Astrocyte (in vitro differentiated cells and primary cell): ENCODE data around the gene WDR37. TPM values are rescaled to one million over a fixed set of nuclear protein-coding genes. Genes with fewer than 3 reads are reported as not detected.

Experiments
- DNase-seq: peaks from one replicate; pipeline ENCODE4 v3.0.0-alpha.2; 2010; ENCODE audit warnings: low read depth
- FAIRE-seq: peaks from 2 replicates; lab custom pipeline; 2011; peaks lifted over from hg19 to GRCh38; lab: Jason Lieb, UNC
- H2AFZ ChIP-seq: 2 replicates; pipeline ENCODE4 v1.6.0; 2012; ENCODE audit warnings: low read depth, low read length, inconsistent platforms
- H3K27ac ChIP-seq: 2 replicates; pipeline ENCODE4 v1.5.1; 2011; ENCODE audit warnings: low read depth, low read length, inconsistent platforms
- H3K27me3 ChIP-seq: 2 replicates; pipeline ENCODE4 v1.6.0; 2011; ENCODE audit warnings: low read length, inconsistent platforms; ENCODE audit not compliant: insufficient read depth
- H3K36me3 ChIP-seq: 2 replicates; pipeline ENCODE4 v1.5.1; 2011; ENCODE audit warnings: low read length, inconsistent platforms; ENCODE audit not compliant: insufficient read depth
- H3K4me1 ChIP-seq: 2 replicates; pipeline ENCODE4 v1.5.1; 2011; ENCODE audit warnings: low read length, inconsistent platforms; ENCODE audit not compliant: insufficient read depth
- H3K4me2 ChIP-seq: 2 replicates; pipeline ENCODE4 v1.6.0; 2012; ENCODE audit warnings: low read length, inconsistent platforms
- H3K4me3 ChIP-seq: 2 replicates; pipeline ENCODE4 v1.5.1; 2011; ENCODE audit warnings: low read depth, mild to moderate bottlenecking, low read length, inconsistent platforms; ENCODE audit not compliant: insufficient read depth
- H3K79me2 ChIP-seq: 2 replicates; pipeline ENCODE4 v1.6.0; 2012; ENCODE audit warnings: mild to moderate bottlenecking, low read length, inconsistent platforms; ENCODE audit not compliant: insufficient read depth
- H3K9ac ChIP-seq: 2 replicates; pipeline ENCODE4 v1.6.0; 2012; ENCODE audit warnings: mild to moderate bottlenecking, low read length, inconsistent platforms
- H3K9me3 ChIP-seq: 2 replicates; pipeline ENCODE4 v1.5.1; 2012; ENCODE audit warnings: low read depth, mild to moderate bottlenecking, low read length, inconsistent platforms; ENCODE audit not compliant: insufficient read depth
- H4K20me1 ChIP-seq: 2 replicates; pipeline ENCODE4 v1.6.0; 2012; ENCODE audit warnings: low read length, inconsistent platforms; ENCODE audit not compliant: insufficient read depth
- H3K27ac Mint-ChIP-seq: one replicate; pipeline ENCODE4 v1.8.0; 2021; ENCODE audit warnings: mild to moderate bottlenecking, mixed read lengths; ENCODE audit not compliant: unreplicated experiment
- H3K27me3 Mint-ChIP-seq: one replicate; pipeline ENCODE4 v1.8.0; 2021; ENCODE audit warnings: low read depth, mixed read lengths; ENCODE audit not compliant: unreplicated experiment
- H3K36me3 Mint-ChIP-seq: one replicate; pipeline ENCODE4 v1.8.0; 2021; ENCODE audit warnings: low read depth, mixed read lengths; ENCODE audit not compliant: unreplicated experiment
- H3K4me1 Mint-ChIP-seq: one replicate; pipeline ENCODE4 v1.8.0; 2021; ENCODE audit warnings: low read depth, mixed read lengths; ENCODE audit not compliant: unreplicated experiment
- H3K4me3 Mint-ChIP-seq: one replicate; pipeline ENCODE4 v1.8.0; 2021; ENCODE audit warnings: mild to moderate bottlenecking, moderate library complexity, mixed read lengths; ENCODE audit not compliant: unreplicated experiment
- H3K9me3 Mint-ChIP-seq: one replicate; pipeline ENCODE4 v1.8.0; 2021; ENCODE audit warnings: mild to moderate bottlenecking, mixed read lengths; ENCODE audit not compliant: unreplicated experiment
- EZH2 ChIP-seq: IDR thresholded peaks from 2 replicates; pipeline ENCODE4 v1.6.1; 2012; ENCODE audit warnings: mild to moderate bottlenecking, low read length, inconsistent platforms; ENCODE audit not compliant: insufficient read depth
- total RNA-seq: library from RNA; stranded (reverse); gene quantifications from 2 replicates; pipeline ENCODE4 v1.2.1, GENCODE V29; 2021
- TF ChIP-seq, protein P1 (sequence below): IDR thresholded peaks from 2 replicates; pipeline ENCODE4 v1.5.1; 2011; ENCODE audit warnings: low read depth, mild to moderate bottlenecking, inconsistent platforms, low read length, moderate library complexity; ENCODE audit not compliant: insufficient read depth

WDR37 gene
- total RNA-seq, 1 donor from 2014 or later = 22.8 TPM

DNA sequence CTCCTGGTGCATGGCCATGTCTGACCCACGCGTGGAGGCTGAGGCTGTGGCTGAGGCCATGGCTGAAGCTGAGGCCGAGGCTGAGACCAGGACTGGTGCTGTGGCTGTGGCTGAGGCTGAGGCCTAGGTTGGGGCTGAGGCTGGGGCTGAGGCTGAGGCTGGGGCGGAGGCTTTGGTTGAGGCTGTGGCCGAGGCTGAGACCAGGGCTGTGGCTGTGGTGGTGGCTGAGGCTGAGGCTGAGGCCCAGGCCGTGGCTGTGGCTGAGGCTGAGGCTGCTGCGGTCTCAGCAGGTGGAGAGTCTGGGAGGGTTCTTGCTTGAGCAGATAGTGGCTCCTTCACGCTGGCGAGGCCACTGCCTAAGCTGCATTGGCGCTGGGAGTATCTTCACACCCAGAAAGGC is 76.4 kb downstream of the WDR37 start:
- Histone ChIP-seq H3K9me3 (no peaks in the 10 kb centered on the region), H3K79me2 (no peaks in the 10 kb centered on the region), H3K9ac (no peak overlapping the region), H3K27me3 (no peaks in the 10 kb centered on the region), H3K4me1 (no peaks in the 10 kb centered on the region), H3K4me2 (no peak overlapping the region), H3K36me3 (peaks cover 29% of the 10 kb centered on the region), H4K20me1 (peaks cover 18% of the 10 kb centered on the region), H3K27ac (no peak overlapping the region), H2AFZ (no peak overlapping the region), H3K4me3 (no peak overlapping the region)
- FAIRE-seq = no peak
- no peak overlapping the region for H3K4me3 Mint-ChIP-seq
- no peaks in the 10 kb centered on the region for H3K4me1 Mint-ChIP-seq
- H3K27ac Mint-ChIP-seq = no peak overlapping the region
- H3K27me3 Mint-ChIP-seq = no peaks in the 10 kb centered on the region
- DNase-seq = no peak
- no peak for TF ChIP-seq EZH2
- TF ChIP-seq, protein P1, sequence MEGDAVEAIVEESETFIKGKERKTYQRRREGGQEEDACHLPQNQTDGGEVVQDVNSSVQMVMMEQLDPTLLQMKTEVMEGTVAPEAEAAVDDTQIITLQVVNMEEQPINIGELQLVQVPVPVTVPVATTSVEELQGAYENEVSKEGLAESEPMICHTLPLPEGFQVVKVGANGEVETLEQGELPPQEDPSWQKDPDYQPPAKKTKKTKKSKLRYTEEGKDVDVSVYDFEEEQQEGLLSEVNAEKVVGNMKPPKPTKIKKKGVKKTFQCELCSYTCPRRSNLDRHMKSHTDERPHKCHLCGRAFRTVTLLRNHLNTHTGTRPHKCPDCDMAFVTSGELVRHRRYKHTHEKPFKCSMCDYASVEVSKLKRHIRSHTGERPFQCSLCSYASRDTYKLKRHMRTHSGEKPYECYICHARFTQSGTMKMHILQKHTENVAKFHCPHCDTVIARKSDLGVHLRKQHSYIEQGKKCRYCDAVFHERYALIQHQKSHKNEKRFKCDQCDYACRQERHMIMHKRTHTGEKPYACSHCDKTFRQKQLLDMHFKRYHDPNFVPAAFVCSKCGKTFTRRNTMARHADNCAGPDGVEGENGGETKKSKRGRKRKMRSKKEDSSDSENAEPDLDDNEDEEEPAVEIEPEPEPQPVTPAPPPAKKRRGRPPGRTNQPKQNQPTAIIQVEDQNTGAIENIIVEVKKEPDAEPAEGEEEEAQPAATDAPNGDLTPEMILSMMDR = no peak
- no peaks in the 10 kb centered on the region for H3K9me3 Mint-ChIP-seq
- peaks cover 21% of the 10 kb centered on the region for H3K36me3 Mint-ChIP-seq

DNA sequence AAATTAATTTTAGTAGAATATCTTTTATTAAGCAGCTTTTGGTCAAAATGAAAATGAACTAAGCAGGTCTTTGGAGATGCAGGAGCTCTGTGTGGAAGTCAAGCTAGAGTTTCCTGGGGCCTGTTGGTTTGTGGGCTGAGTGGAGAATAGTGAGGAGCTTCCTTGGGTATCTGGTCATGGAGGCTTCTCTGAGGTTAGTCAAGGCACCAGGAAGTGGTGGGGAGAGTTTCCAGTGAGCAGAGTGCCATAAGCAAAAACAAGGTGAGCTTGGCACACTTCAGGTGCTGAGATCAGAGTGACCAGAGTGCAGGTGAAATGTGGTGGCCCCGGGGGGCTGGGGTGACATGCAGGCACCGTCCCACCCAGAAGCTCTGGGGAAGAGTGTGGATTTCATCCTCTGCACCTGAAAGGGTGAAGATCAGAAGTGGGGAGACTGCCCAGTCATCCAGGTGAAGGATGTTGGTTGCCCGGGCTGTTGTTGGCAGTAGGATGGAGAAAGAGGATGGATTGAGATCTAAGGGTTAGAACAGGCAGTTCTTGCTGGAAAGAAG is 77.4 kb downstream of the WDR37 start:
- H3K36me3 Mint-ChIP-seq = peaks cover 21% of the 10 kb centered on the region
- Histone ChIP-seq H3K4me3 (no peak overlapping the region), H3K27me3 (no peaks in the 10 kb centered on the region), H3K9me3 (no peaks in the 10 kb centered on the region), H3K9ac (no peak overlapping the region), H2AFZ (no peak overlapping the region), H3K36me3 (peaks cover 29% of the 10 kb centered on the region), H3K79me2 (no peaks in the 10 kb centered on the region), H4K20me1 (peaks cover 14% of the 10 kb centered on the region), H3K27ac (no peak overlapping the region), H3K4me2 (no peak overlapping the region), H3K4me1 (no peaks in the 10 kb centered on the region)
- H3K4me1 Mint-ChIP-seq = no peaks in the 10 kb centered on the region
- DNase-seq (no peak), FAIRE-seq (no peak)
- TF ChIP-seq, protein P1 = no peak
- no peak for TF ChIP-seq EZH2
- peaks cover 5% of the 10 kb centered on the region for H3K9me3 Mint-ChIP-seq
- H3K27ac Mint-ChIP-seq = no peak overlapping the region
- no peak overlapping the region for H3K4me3 Mint-ChIP-seq
- H3K27me3 Mint-ChIP-seq = no peaks in the 10 kb centered on the region

DNA sequence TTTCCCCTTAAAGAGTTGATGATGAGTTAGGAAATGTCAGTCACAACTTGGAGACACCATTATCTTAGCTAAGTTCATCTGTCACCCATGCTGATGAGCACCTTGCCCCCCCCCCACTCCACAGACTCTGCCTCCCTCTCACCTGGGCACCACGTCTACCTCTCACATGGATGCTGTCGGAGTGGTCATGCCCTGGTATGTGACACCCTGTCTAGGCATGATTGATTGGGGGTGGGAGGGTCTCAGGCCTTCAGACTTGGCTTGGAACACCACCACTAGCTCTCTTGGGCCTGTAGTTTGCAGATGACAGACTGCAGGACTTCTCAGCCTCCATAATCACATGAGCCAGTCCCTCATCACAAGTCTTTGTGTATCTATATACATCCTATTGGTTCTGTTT is 78.0 kb downstream of the WDR37 start:
- no peak for TF ChIP-seq EZH2
- TF ChIP-seq, protein P1 = no peak
- Mint-ChIP-seq H3K4me1 (no peaks in the 10 kb centered on the region), H3K36me3 (peaks cover 18% of the 10 kb centered on the region), H3K4me3 (no peak overlapping the region), H3K27ac (no peak overlapping the region), H3K27me3 (no peaks in the 10 kb centered on the region), H3K9me3 (peaks cover 10% of the 10 kb centered on the region)
- Histone ChIP-seq H3K36me3 (peaks cover 25% of the 10 kb centered on the region), H3K27ac (no peak overlapping the region), H2AFZ (no peak overlapping the region), H3K4me1 (no peaks in the 10 kb centered on the region), H3K79me2 (no peaks in the 10 kb centered on the region), H3K4me3 (no peak overlapping the region), H3K9me3 (no peaks in the 10 kb centered on the region), H3K9ac (no peak overlapping the region), H4K20me1 (peaks cover 9% of the 10 kb centered on the region), H3K27me3 (no peaks in the 10 kb centered on the region), H3K4me2 (no peak overlapping the region)
- no peak for DNase-seq
- no peak for FAIRE-seq
